IPS-18c (cell line): ENCODE data around the gene CATSPERZ.

ENCODE experiments used
- H3K4me3 ChIP-seq: 2 replicates; pipeline ENCODE4 v1.7.0; 2013; ENCODE audit warnings: low read depth, mild to moderate bottlenecking, low read length, moderate library complexity; ENCODE audit not compliant: insufficient read depth
- H3K9me3 ChIP-seq: one replicate; pipeline ENCODE4 v1.6.1; 2013; ENCODE audit warnings: mild to moderate bottlenecking, low read length, moderate library complexity; ENCODE audit not compliant: control insufficient read depth, insufficient read depth

CATSPERZ gene

GRCh38 chr11:64262271-64263002 is 37.7 kb upstream of the CATSPERZ start:
- Histone ChIP-seq H3K4me3 (no peak overlapping the region), H3K9me3 (no peaks in the 10 kb centered on the region)

GRCh38 chr11:64263021-64263946 is 36.9 kb upstream of the CATSPERZ start:
- no peak overlapping the region for H3K4me3 ChIP-seq
- no peaks in the 10 kb centered on the region for H3K9me3 ChIP-seq

- Histone ChIP-seq H3K9me3 (no peaks in the 10 kb centered on the region), H3K4me3 (no peak overlapping the region)
Measured at GRCh38 chr11:64263947-64264317, 36.2 kb upstream of the CATSPERZ start.

GRCh38 chr11:64264371-64264852 is 35.7 kb upstream of the CATSPERZ start:
- no peak overlapping the region for H3K4me3 ChIP-seq
- no peaks in the 10 kb centered on the region for H3K9me3 ChIP-seq

GRCh38 chr11:64265176-64266160 is 34.7 kb upstream of the CATSPERZ start:
- Histone ChIP-seq H3K4me3 (no peak overlapping the region), H3K9me3 (no peaks in the 10 kb centered on the region)

- Histone ChIP-seq H3K9me3 (no peaks in the 10 kb centered on the region), H3K4me3 (no peak overlapping the region)
Measured at GRCh38 chr11:64266339-64266738, 33.8 kb upstream of the CATSPERZ start.

GRCh38 chr11:64267207-64267945 is 32.8 kb upstream of the CATSPERZ start:
- no peaks in the 10 kb centered on the region for H3K9me3 ChIP-seq
- H3K4me3 ChIP-seq, result no peak overlapping the region

GRCh38 chr11:64268025-64268892 is 31.9 kb upstream of the CATSPERZ start:
- Histone ChIP-seq H3K9me3 (no peaks in the 10 kb centered on the region), H3K4me3 (peak overlapping the region; percentile 87)

GRCh38 chr11:64268893-64269539 is 31.1 kb upstream of the CATSPERZ start:
- Histone ChIP-seq H3K9me3 (no peaks in the 10 kb centered on the region), H3K4me3 (peak overlapping the region; percentile 87)

GRCh38 chr11:64269540-64270220 is 30.5 kb upstream of the CATSPERZ start:
- Histone ChIP-seq H3K9me3 (no peaks in the 10 kb centered on the region), H3K4me3 (peak overlapping the region; percentile 87)

- Histone ChIP-seq H3K4me3 (no peak overlapping the region), H3K9me3 (no peaks in the 10 kb centered on the region)
Measured at GRCh38 chr11:64275031-64275800, 24.9 kb upstream of the CATSPERZ start.

- no peak overlapping the region for H3K4me3 ChIP-seq
Measured at GRCh38 chr11:64275841-64276240, 24.3 kb upstream of the CATSPERZ start.

GRCh38 chr11:64276653-64277431 is 23.3 kb upstream of the CATSPERZ start:
- Histone ChIP-seq H3K9me3 (no peaks in the 10 kb centered on the region), H3K4me3 (no peak overlapping the region)

More at GRCh38 chr11:64275841-64276240, 24.3 kb upstream of the CATSPERZ start:
- no peaks in the 10 kb centered on the region for H3K9me3 ChIP-seq
